Daoy (cell line): Measurements from ENCODE around the gene TGM5. TPM values are rescaled to one million over a fixed set of nuclear protein-coding genes. Genes with fewer than 3 reads are reported as not detected.

ENCODE experiments used
- DNase-seq: peaks from one replicate; pipeline ENCODE4 v3.0.0-alpha.2; 2015; ENCODE audit warnings: low read depth
- total RNA-seq: library from RNA; depleted of rRNA; stranded (reverse); fragments of >200 nt; shearing (Covaris generic); gene quantifications from 2 replicates; pipeline ENCODE4 v1.2.3, GENCODE V29; 2014; rRNA removed

The TGM5 gene
- total RNA-seq, 1 experiment from 2014 or later: not detected

DNA sequence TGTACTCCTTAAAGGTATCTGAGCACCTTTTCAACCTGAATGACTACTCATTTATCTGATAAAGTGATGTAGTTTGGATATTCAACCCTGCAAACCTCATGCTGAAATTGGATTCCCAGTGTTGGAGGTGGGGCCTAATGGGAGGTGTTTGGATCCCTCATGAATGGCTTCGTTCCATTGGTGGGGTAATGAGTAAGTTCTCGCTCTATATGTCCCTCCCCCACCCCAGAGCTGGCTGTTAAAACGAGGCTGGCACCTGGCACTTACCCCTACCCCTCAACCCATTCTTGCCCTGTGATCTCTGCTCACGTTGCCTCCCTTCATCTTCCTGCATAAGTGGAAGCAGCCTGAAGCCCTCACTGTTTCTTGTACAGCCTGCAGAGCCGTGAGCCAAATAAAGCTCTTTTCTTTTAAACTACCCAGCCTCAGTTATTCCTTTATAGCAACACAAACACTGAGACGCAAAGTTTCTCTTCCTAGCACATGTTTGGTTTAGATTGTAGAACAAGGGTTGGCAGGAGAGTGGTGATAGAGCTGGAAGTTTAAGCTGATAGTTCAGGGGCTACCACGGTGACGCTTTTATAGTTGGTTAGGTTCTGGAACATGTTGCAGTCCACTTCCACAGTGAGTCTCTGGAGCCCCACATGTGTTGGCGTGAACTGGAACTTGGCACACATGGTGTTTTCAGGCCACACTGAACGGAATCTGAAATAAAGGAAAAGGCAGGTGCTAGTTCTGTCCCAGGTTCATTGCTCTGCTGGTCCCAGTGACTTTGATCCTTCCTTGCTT, 69.8 kb downstream of the TGM5 start:
- no peak for DNase-seq

GRCh38 chr15:43194795-43195194, 71.9 kb downstream of the TGM5 start:
- no peak for DNase-seq

DNA sequence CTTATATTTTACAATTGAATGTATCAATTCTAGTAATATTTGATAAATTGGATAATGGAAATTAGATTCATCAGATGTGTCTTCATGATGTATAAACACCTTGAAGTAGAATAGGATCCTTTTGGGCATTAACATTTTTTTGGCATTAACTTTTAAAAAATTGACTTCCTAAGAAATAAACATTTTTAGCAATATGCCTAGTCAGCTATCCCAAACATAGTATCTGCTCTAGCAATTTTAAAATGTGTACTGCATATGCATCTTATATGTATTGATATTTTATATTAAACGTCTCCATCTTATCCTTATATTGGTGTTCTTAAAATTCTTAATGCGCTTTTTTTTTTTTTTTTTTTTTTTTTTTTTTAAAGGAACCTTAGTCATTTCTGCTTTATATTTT, 73.0 kb downstream of the TGM5 start:
- no peak for DNase-seq

DNA sequence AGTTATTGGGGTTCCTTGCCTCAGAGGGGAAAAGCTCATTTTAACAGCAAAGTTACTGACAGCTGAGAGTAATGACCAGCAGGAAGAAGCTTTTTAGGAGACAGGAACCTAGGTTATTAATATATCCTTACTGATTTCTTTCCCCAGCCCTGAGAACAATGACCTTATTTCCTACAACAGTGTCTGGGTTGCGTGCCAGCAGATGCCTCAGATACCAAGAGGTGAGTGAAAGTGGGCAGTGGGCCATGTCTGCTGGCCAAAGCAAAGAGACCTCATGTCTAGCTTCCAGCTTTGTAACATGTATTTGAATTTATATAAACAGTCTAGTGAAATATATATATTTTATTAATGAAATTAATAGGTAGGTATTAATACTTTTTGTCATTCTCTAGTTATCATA, 76.5 kb downstream of the TGM5 start:
- DNase-seq: no peak

GRCh38 chr15:43189296-43189695, 77.4 kb downstream of the TGM5 start:
- DNase-seq: no peak

GRCh38 chr15:43187544-43188155, 79.1 kb downstream of the TGM5 start:
- peak; percentile 25 for DNase-seq

GRCh38 chr15:43186003-43186353, 80.8 kb downstream of the TGM5 start:
- peak; percentile 14 for DNase-seq

DNA sequence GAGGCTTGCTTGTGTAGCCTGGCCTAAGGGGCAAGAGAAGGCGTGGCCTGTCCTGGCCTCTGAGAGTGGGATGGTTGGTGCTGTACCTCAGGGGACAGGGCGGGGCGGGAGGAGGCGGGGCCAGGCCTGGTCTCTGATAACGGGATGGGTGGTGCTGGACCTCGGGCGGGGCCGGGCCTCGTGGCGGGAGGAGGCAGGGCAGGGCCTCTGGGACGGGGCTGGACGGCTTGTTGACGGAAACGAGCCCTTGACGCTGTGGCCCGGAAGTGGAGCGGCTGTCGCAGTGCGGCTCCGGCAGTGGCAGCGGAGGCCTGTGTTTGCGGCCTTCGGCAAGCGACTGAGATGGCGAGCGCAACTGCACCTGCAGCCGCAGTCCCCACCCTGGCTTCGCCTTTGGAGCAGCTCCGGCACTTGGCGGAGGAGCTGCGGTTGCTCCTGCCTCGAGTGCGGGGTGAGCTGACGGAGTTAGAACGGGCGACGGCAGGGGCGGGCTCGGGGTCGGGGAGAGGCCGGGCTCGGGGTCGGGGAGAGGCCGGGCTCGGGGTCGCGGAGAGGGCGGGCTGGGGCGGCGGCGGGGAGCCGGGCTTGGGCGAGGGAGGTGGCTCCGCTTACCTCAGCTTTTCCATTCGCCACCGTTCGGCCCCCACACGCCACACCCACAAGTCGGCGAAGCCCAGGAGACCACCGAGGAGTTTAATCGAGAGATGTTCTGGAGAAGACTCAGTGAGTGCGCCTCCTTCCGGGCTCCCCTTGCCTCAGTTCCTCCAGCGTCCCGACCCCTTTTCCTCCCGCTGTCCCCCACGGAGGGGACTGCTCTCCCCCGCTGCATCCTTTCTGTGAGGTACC, 81.3 kb downstream of the TGM5 start, which contains the start of gene CCNDBP1:
TSS of gene CCNDBP1 (plus strand) at position 247 of the 846 bp plus-strand sequence. CDS start at position 343, 96 bp downstream.
- peak; percentile 94 for DNase-seq

DNA sequence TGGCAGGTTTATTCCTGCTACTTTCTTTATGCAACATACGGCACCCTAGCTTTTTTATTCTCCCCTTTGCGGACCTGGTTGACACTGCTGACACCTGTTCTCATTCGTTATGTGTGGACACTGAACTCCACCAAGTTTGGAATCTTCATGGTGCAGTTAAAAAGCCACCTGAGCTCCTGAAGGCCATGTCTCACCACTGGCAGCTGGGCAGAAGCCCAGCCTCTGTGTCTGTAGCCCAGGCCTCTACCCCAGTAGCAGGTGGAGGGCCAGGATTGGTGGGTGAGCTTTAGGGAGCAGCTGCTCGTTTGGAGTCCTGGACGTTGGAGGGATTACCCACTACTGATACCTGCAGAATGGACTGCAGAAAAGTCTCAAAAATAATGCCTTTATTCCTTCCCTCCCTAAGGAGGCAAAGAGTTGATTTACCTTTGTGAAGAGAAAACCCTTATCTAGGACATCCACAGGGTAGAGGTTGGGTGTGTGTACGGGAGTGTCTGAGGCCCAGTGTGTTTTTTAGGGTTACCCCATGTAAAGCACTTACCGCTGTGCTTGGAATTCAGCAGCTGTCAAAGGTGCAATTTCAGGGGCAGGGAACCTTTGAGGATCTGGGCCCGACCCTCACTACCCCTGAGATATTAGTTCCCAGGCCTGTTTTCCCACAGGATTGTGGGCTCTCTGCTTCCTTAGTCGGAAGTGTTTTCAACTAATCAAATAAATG, 82.2 kb downstream of the TGM5 start:
- no peak for DNase-seq

DNA sequence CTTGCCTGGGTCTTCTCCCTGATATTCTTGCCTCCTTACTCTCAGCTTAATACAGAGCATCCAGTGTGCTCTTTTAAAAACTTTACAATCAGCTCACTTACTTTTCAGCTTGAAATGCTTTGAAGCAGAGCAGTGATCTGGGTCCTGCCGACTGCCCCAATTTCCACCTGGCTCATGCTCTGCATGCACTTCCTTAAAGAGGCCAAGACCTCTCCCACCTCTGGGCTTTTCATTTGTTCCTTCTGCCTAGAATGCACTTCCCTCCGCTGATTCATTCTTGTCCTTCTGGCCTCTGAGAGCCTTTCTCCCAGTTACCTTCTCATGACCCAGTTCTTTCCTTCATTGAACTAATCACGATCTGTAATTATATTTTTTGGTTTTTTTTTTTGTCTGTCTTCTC, 83.5 kb downstream of the TGM5 start:
- DNase-seq: no peak

Other genes starting within 250 kb of the TGM5 start
- gene UBR1, start 160.9 kb downstream of the TGM5 start, total RNA-seq: 24.3 and 24.5 TPM in 2 replicates
- gene TMEM62, start 133.3 kb downstream of the TGM5 start, total RNA-seq: 10.1 and 18.6 TPM in 2 replicates
- 38.5 and 59.3 TPM in 2 replicates for gene CCNDBP1, start 81.5 kb downstream of the TGM5 start, total RNA-seq
- not detected in 2 replicates for gene EPB42, start 45.9 kb downstream of the TGM5 start, total RNA-seq
- not detected in 2 replicates for gene TGM7, start 35.3 kb upstream of the TGM5 start, total RNA-seq
- gene LCMT2, start 63.6 kb upstream of the TGM5 start, total RNA-seq: 7.2 and 11.8 TPM in 2 replicates
- 20.1 and 25.3 TPM in 2 replicates for gene ZSCAN29, start 104.1 kb upstream of the TGM5 start, total RNA-seq
- gene TUBGCP4, start 104.2 kb upstream of the TGM5 start, total RNA-seq: 12.7 and 13.2 TPM in 2 replicates
- 30.6 TPM in 2 replicates for gene TP53BP1, start 226.2 kb upstream of the TGM5 start, total RNA-seq